ENCODE data around the gene NAA60. TPM values are rescaled to one million over a fixed set of nuclear protein-coding genes. Genes with fewer than 3 reads are reported as not detected.
A peak's percentile ranks its signal among the peaks of the same experiment; 100 is the strongest.
"Not testable (repeated sequence)": the region's sequence is repeated elsewhere in the genome, so short reads cannot be mapped to it uniquely, and the experiment has no call there.

The NAA60 gene
- total RNA-seq, 2 donors from 2014 or later: 34.8 to 44.5 TPM

DNA sequence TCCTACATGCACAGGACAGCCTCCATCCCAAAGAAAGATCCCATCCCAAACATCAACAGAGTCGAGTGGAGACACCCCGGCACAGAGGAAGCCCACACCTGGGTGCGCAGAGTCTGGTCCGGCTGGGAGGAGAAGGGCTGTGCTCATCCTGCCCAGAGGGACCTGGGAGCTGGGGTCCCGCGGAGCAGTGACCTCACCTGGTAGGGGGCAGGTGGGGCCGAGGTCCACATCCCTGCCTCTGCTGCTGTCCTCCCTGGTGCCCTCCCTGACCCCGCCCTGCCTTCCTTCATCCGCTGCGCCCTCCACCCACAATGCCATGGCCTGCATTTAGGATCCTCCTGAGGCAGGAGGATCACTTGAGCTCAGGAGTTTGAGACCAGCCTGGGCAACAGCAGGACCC, 48.9 kb downstream of the NAA60 start:
- Mint-ChIP-seq H3K4me1 (peaks cover 2% of the 10 kb centered on the region), H3K36me3 (ENCODE audit: low read depth) (no peaks in the 10 kb centered on the region), H3K27me3 (no peaks in the 10 kb centered on the region), H3K27ac (no peak overlapping the region), H3K4me3 (no peak overlapping the region)
- H3K9me3 ChIP-seq (ENCODE audit: control insufficient read depth, low read length, poor library complexity, severe bottlenecking): no peaks in the 10 kb centered on the region
- DNase-seq (no peak), ATAC-seq (no peak)

GRCh38 chr16:3494386-3494973, 51.0 kb downstream of the NAA60 start:
- H3K27ac Mint-ChIP-seq: no peak overlapping the region
- no peaks in the 10 kb centered on the region for H3K27me3 Mint-ChIP-seq
- no peaks in the 10 kb centered on the region for H3K9me3 ChIP-seq (ENCODE audit: control insufficient read depth, low read length, poor library complexity, severe bottlenecking)
- H3K4me1 Mint-ChIP-seq: peaks cover 4% of the 10 kb centered on the region
- ATAC-seq (no peak), DNase-seq (no peak)
- no peaks in the 10 kb centered on the region for H3K36me3 Mint-ChIP-seq (ENCODE audit: low read depth)
- no peak overlapping the region for H3K4me3 Mint-ChIP-seq

DNA sequence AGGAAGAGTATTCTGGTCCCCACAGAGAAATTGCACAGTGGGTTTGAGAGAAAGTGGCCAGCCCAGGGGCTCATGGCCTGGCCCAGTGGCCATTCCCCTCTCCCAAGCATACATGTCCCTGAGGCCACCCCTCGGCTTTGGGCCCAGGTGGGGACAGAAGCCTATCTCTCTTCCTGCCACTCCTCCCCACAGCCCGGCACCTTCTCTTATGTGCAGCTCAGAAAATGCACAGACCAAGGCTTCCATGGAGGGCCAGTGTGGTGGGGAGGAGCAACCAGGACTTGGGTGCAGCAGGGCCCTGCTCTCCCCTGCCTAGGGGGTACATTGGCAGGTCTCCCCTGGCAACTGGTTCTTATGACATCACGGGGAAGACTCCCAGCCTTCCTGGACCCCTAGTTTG, 51.7 kb downstream of the NAA60 start, which contains the start of gene C16orf90:
Gene C16orf90 (minus strand): TSS at position 314 of the 400 bp plus-strand sequence. CDS start 68 bp downstream, at position 246.
- DNase-seq: no peak
- no peaks in the 10 kb centered on the region for H3K9me3 ChIP-seq (ENCODE audit: control insufficient read depth, low read length, poor library complexity, severe bottlenecking)
- Mint-ChIP-seq H3K4me3 (no peak within 1 kb of the TSS), H3K27ac (no peak within 1 kb of the TSS), H3K27me3 (no peaks in the 10 kb centered on the region), H3K36me3 (ENCODE audit: low read depth) (no peaks in the 10 kb centered on the region), H3K4me1 (peaks cover 5% of the 10 kb centered on the region)
- ATAC-seq: no peak

- Mint-ChIP-seq H3K4me1 (peaks cover 12% of the 10 kb centered on the region), H3K27me3 (no peaks in the 10 kb centered on the region), H3K36me3 (ENCODE audit: low read depth) (no peaks in the 10 kb centered on the region), H3K4me3 (no peak overlapping the region), H3K27ac (no peak overlapping the region)
- ATAC-seq (no peak), DNase-seq (no peak)
- no peaks in the 10 kb centered on the region for H3K9me3 ChIP-seq (ENCODE audit: control insufficient read depth, low read length, poor library complexity, severe bottlenecking)
These were observed 52.9 kb downstream of the NAA60 start for GRCh38 chr16:3496386-3496785.

DNA sequence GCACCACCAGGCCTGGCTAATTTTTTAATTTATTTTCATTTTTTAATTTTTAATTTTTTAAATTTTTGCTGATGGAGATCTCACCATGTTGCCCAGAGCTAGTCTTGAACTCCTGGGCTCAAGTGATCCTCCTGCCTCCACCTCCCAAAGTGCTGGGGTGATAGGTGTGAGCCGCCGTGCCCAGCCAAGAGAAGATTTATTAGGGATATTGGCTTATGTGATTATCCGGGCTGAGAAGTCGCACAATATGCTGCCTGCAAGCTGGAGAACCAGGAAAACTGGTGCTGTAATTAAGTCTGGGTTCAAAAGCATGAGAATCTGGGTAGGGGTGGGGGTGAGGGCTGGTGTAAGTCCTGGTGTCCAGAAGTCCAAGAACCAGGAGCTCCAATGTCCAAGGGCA, 54.3 kb downstream of the NAA60 start:
- H3K27ac Mint-ChIP-seq: no peak overlapping the region

GRCh38 chr16:3498988-3499387, 55.5 kb downstream of the NAA60 start:
- no peaks in the 10 kb centered on the region for H3K9me3 ChIP-seq (ENCODE audit: control insufficient read depth, low read length, poor library complexity, severe bottlenecking)
- H3K27ac Mint-ChIP-seq: peak overlapping the region; percentile 48
- peaks cover 23% of the 10 kb centered on the region for H3K4me1 Mint-ChIP-seq
- no peak for ATAC-seq
- H3K36me3 Mint-ChIP-seq (ENCODE audit: low read depth): no peaks in the 10 kb centered on the region
- DNase-seq: no peak
- H3K27me3 Mint-ChIP-seq: no peaks in the 10 kb centered on the region
- H3K4me3 Mint-ChIP-seq: peak overlapping the region; percentile 28

More for the DNA sequence above, 54.3 kb downstream of the NAA60 start:
- ATAC-seq: no peak
- Mint-ChIP-seq H3K27me3 (no peaks in the 10 kb centered on the region), H3K4me3 (no peak overlapping the region), H3K4me1 (peaks cover 18% of the 10 kb centered on the region), H3K36me3 (ENCODE audit: low read depth) (no peaks in the 10 kb centered on the region)
- DNase-seq: no peak
- H3K9me3 ChIP-seq (ENCODE audit: control insufficient read depth, low read length, poor library complexity, severe bottlenecking): no peaks in the 10 kb centered on the region

GRCh38 chr16:3501412-3501761, 57.9 kb downstream of the NAA60 start:
- H3K36me3 Mint-ChIP-seq (ENCODE audit: low read depth); H3K9me3 ChIP-seq (ENCODE audit: control insufficient read depth, low read length, poor library complexity, severe bottlenecking); DNase-seq; ATAC-seq; H3K27me3 Mint-ChIP-seq: not testable (repeated sequence)
- H3K27ac Mint-ChIP-seq: peak overlapping the region; percentile 98
- H3K4me1 Mint-ChIP-seq: peaks cover 36% of the 10 kb centered on the region
- H3K4me3 Mint-ChIP-seq: peak overlapping the region; percentile 87

DNA sequence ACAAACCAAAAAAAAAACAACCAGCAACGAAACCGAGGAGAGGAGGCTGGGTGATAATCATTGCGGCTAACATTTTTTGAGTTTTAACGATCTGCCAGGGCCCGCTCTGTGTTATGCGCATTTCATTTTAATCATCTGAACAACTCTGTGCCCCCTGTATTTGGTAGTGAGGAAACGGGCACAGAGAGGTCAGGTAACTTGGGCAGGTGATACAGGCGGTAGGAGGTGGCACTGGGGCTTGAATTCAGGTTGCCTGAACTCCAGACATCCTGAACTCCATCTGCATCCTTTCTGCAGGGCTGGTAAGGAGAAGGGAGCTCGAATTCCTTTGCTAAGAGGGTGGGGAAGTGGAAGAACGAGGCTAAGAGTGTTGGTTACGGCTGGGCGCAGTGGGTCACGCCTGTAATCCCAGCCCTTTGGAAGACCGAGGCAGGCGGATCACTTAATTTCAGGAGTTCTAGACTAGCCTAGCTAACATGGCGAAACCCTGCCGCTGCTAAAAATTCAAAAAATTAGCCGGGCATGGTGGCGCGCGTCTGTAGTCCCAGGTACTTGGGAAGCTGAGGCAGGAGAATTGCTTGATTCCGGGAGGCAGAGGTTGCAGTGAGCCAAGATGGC, 58.4 kb downstream of the NAA60 start:
- Mint-ChIP-seq H3K4me3 (peak overlapping the region; percentile 87), H3K36me3 (ENCODE audit: low read depth) (peaks cover 2% of the 10 kb centered on the region), H3K27me3 (no peaks in the 10 kb centered on the region), H3K27ac (peak overlapping the region; percentile 98), H3K4me1 (peaks cover 36% of the 10 kb centered on the region)
- ATAC-seq: no peak
- H3K9me3 ChIP-seq (ENCODE audit: control insufficient read depth, low read length, poor library complexity, severe bottlenecking): no peaks in the 10 kb centered on the region
- DNase-seq: no peak

GRCh38 chr16:3503523-3503922, 60.0 kb downstream of the NAA60 start:
- ATAC-seq (peak; percentile 31), DNase-seq (no peak)
- Mint-ChIP-seq H3K27ac (peak overlapping the region; percentile 95), H3K4me3 (peak overlapping the region; percentile 77), H3K27me3 (no peaks in the 10 kb centered on the region), H3K36me3 (ENCODE audit: low read depth) (peaks cover 6% of the 10 kb centered on the region), H3K4me1 (peaks cover 41% of the 10 kb centered on the region)
- no peaks in the 10 kb centered on the region for H3K9me3 ChIP-seq (ENCODE audit: control insufficient read depth, low read length, poor library complexity, severe bottlenecking)

GRCh38 chr16:3508736-3509135, 65.3 kb downstream of the NAA60 start:
- Mint-ChIP-seq H3K4me3 (peak overlapping the region; percentile 19), H3K4me1 (peaks cover 46% of the 10 kb centered on the region), H3K27ac (peak overlapping the region; percentile 95), H3K36me3 (ENCODE audit: low read depth) (peaks cover 14% of the 10 kb centered on the region), H3K27me3 (no peaks in the 10 kb centered on the region)
- DNase-seq (no peak), ATAC-seq (no peak)
- H3K9me3 ChIP-seq (ENCODE audit: control insufficient read depth, low read length, poor library complexity, severe bottlenecking): no peaks in the 10 kb centered on the region

GRCh38 chr16:3509470-3509928, 66.0 kb downstream of the NAA60 start:
- H3K27ac Mint-ChIP-seq: peak overlapping the region; percentile 95
- no peak overlapping the region for H3K4me3 Mint-ChIP-seq
- H3K9me3 ChIP-seq (ENCODE audit: control insufficient read depth, low read length, poor library complexity, severe bottlenecking): no peaks in the 10 kb centered on the region
- H3K27me3 Mint-ChIP-seq: no peaks in the 10 kb centered on the region
- H3K4me1 Mint-ChIP-seq: peaks cover 42% of the 10 kb centered on the region
- peak; percentile 100 for ATAC-seq
- H3K36me3 Mint-ChIP-seq (ENCODE audit: low read depth): peaks cover 14% of the 10 kb centered on the region
- DNase-seq: peak in 2 of 3 donors; percentile 47 to 68

DNA sequence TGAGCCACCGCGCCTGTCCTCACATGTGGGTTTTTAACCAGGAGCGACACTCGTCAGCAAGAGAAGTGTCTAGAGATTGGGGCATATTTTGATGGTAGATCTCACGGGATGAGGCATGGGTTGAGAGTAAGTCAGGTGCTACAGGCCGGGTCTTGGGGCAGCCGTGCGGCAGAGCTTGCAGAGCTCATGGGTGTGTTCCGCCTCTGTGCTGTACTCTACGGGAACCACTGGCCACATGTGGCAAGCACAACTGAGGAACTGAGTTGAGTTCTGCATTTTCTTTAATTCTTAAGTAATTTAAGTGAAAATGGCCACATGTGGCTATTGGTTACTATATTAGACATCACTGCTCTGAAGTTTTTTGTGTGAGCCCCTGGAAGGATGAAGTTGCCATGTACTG, 66.9 kb downstream of the NAA60 start:
- Mint-ChIP-seq H3K4me3 (no peak overlapping the region), H3K27me3 (no peaks in the 10 kb centered on the region), H3K36me3 (ENCODE audit: low read depth) (peaks cover 14% of the 10 kb centered on the region), H3K27ac (peak overlapping the region; percentile 95), H3K4me1 (peaks cover 36% of the 10 kb centered on the region)
- H3K9me3 ChIP-seq (ENCODE audit: control insufficient read depth, low read length, poor library complexity, severe bottlenecking): no peaks in the 10 kb centered on the region
- DNase-seq (no peak), ATAC-seq (no peak)

GRCh38 chr16:3511286-3512180, 68.1 kb downstream of the NAA60 start:
- ATAC-seq: no peak
- H3K4me1 Mint-ChIP-seq: peaks cover 33% of the 10 kb centered on the region
- peaks cover 15% of the 10 kb centered on the region for H3K36me3 Mint-ChIP-seq (ENCODE audit: low read depth)
- DNase-seq: no peak
- H3K27me3 Mint-ChIP-seq: no peaks in the 10 kb centered on the region
- peak overlapping the region; percentile 95 for H3K27ac Mint-ChIP-seq
- no peak overlapping the region for H3K4me3 Mint-ChIP-seq
- H3K9me3 ChIP-seq (ENCODE audit: control insufficient read depth, low read length, poor library complexity, severe bottlenecking): no peaks in the 10 kb centered on the region

Data from T-helper 17 cell (primary cell).